NCI-H2227 (cell line): Measurements from ENCODE around the gene RASGEF1B.
"Not testable (repeated sequence)": the region's sequence is repeated elsewhere in the genome, so short reads cannot be mapped to it uniquely, and the experiment has no call there.

Experiments
- DNase-seq: peaks from one replicate; lab custom pipeline; 2025; ENCODE audit not compliant: unreplicated experiment; lab: John Stamatoyannopoulos, UW

RASGEF1B gene

GRCh38 chr4:81432825-81433224 is 38.9 kb downstream of the RASGEF1B start:
- no peak for DNase-seq

GRCh38 chr4:81431971-81432370 is 39.7 kb downstream of the RASGEF1B start:
- DNase-seq: no peak

- no peak for DNase-seq
Observed at GRCh38 chr4:81429607-81430006, 42.1 kb downstream of the RASGEF1B start.

- no peak for DNase-seq
Observed at GRCh38 chr4:81429031-81429430, 42.7 kb downstream of the RASGEF1B start.

GRCh38 chr4:81428002-81428401 is 43.7 kb downstream of the RASGEF1B start:
- no peak for DNase-seq

GRCh38 chr4:81427344-81427821 is 44.3 kb downstream of the RASGEF1B start:
- DNase-seq: no peak

GRCh38 chr4:81426770-81427289 is 44.9 kb downstream of the RASGEF1B start:
- no peak for DNase-seq

GRCh38 chr4:81424816-81425755 is 46.6 kb downstream of the RASGEF1B start:
- DNase-seq: no peak

- no peak for DNase-seq
Observed at GRCh38 chr4:81424336-81424735, 47.4 kb downstream of the RASGEF1B start.

- no peak for DNase-seq
Observed at GRCh38 chr4:81422595-81422994, 49.1 kb downstream of the RASGEF1B start.

GRCh38 chr4:81421346-81422218 is 50.1 kb downstream of the RASGEF1B start:
- DNase-seq: peak; percentile 45

- no peak for DNase-seq
Observed at GRCh38 chr4:81418572-81418971, 53.1 kb downstream of the RASGEF1B start.

- DNase-seq: no peak
Observed at GRCh38 chr4:81412946-81413495, 58.7 kb downstream of the RASGEF1B start.

- DNase-seq: no peak
Observed at GRCh38 chr4:81410680-81411079, 61.0 kb downstream of the RASGEF1B start.

- DNase-seq: no peak
Observed at GRCh38 chr4:81409836-81410235, 61.9 kb downstream of the RASGEF1B start.

GRCh38 chr4:81408341-81408740 is 63.4 kb downstream of the RASGEF1B start:
- DNase-seq: no peak

GRCh38 chr4:81407726-81408125 is 64.0 kb downstream of the RASGEF1B start:
- DNase-seq: no peak

GRCh38 chr4:81406481-81406880 is 65.2 kb downstream of the RASGEF1B start:
- not testable (repeated sequence) for DNase-seq

GRCh38 chr4:81405900-81406401 is 65.8 kb downstream of the RASGEF1B start:
- peak; percentile 76 for DNase-seq

- DNase-seq: no peak
Observed at GRCh38 chr4:81404741-81405140, 67.0 kb downstream of the RASGEF1B start.

- no peak for DNase-seq
Observed at GRCh38 chr4:81404294-81404693, 67.4 kb downstream of the RASGEF1B start.
